AG04449 (cell line): ENCODE measurements around the gene REXO1.

ENCODE experiments used
- CTCF ChIA-PET: fragments of 350-600 bp; formaldehyde crosslinking; extraction: SDS; loops from one replicate; lab custom pipeline; 2021; ENCODE audit warnings: antibody characterized with exemption; lab: Yijun Ruan, JAX
- POLR2A ChIA-PET: fragments of 400-600, 350-600 bp; formaldehyde crosslinking; extraction: SDS; loops from one replicate; lab custom pipeline; 2020; ENCODE audit warnings: antibody characterized with exemption, inconsistent platforms; lab: Yijun Ruan, JAX
- DNase-seq: peaks from one replicate; pipeline ENCODE4 v3.0.0-alpha.2; 2010; ENCODE audit warnings: low read depth, low spot score
- H3K4me3 ChIP-seq: 2 replicates; pipeline ENCODE4 v1.5.1; 2011; ENCODE audit warnings: low read depth, mild to moderate bottlenecking, control low read depth, low read length
- CTCF ChIP-seq: IDR thresholded peaks from one replicate; pipeline ENCODE4 v1.5.1; 2011; ENCODE audit warnings: mild to moderate bottlenecking, moderate library complexity, low read length, control low read depth, inconsistent platforms; ENCODE audit not compliant: insufficient read depth; ENCODE audit errors: missing control alignments

The REXO1 gene

GRCh38 chr19:1844513-1845124, 3.7 kb downstream of the REXO1 start:
- ChIA-PET CTCF (interaction anchor here (2.4 to 13.7 kb wide), 3 partner anchors 7 to 20 kb away, joined by 14 to 292 read pairs (median 54); no protein-coding TSS in a partner anchor), POLR2A (no interaction called here)
- H3K4me3 ChIP-seq = no peak overlapping the region
- DNase-seq = no peak
- no peak for TF ChIP-seq CTCF

GRCh38 chr19:1843646-1844394, 4.5 kb downstream of the REXO1 start:
- TF ChIP-seq CTCF = no peak

GRCh38 chr19:1843116-1843515, 5.2 kb downstream of the REXO1 start:
- ChIA-PET POLR2A (no interaction called here), CTCF (interaction anchor here (2.4 to 13.7 kb wide), 2 partner anchors 11 to 18 kb away, joined by 14 to 292 read pairs; no protein-coding TSS in a partner anchor)
- no peak for TF ChIP-seq CTCF
- DNase-seq = no peak
- H3K4me3 ChIP-seq = no peak overlapping the region

More at GRCh38 chr19:1843646-1844394, 4.5 kb downstream of the REXO1 start:
- CTCF ChIA-PET = interaction anchor here (2.4 to 13.7 kb wide), 2 partner anchors 10 to 19 kb away, joined by 14 to 292 read pairs; no protein-coding TSS in a partner anchor
- DNase-seq = no peak
- POLR2A ChIA-PET = no interaction called here
- no peak overlapping the region for H3K4me3 ChIP-seq

GRCh38 chr19:1841209-1841924, 6.9 kb downstream of the REXO1 start:
- no peak for TF ChIP-seq CTCF
- ChIA-PET CTCF (interaction anchor here (1.4 to 13.7 kb wide), 3 partner anchors 9 to 17 kb away, joined by 4 to 292 read pairs (median 57); partner anchors contain the start of gene REXO1), POLR2A (no interaction called here)
- no peak for DNase-seq
- no peak overlapping the region for H3K4me3 ChIP-seq

- no peak for TF ChIP-seq CTCF
- ChIA-PET POLR2A (no interaction called here), CTCF (interaction anchor here (6.5 to 13.7 kb wide), 2 partner anchors 10 to 16 kb away, joined by 57 to 292 read pairs; partner anchors contain the start of gene REXO1)
- H3K4me3 ChIP-seq = no peak overlapping the region
- DNase-seq = no peak
Observed at GRCh38 chr19:1840541-1841115, 7.7 kb downstream of the REXO1 start.
